Trophoblast cell (in vitro differentiated cells and primary cell): ENCODE measurements around the gene C9orf72.
A peak's percentile ranks its signal among the peaks of the same experiment; 100 is the strongest.
"Not testable (repeated sequence)": the region's sequence is repeated elsewhere in the genome, so short reads cannot be mapped to it uniquely, and the experiment has no call there.

Experiments
- DNase-seq, 2 donors: peaks; one replicate each; pipeline ENCODE4 v3.0.0-alpha.2; 2016
- H2AFZ ChIP-seq: 2 replicates; pipeline ENCODE4 v1.6.1; 2013; ENCODE audit warnings: low read length, moderate library complexity, mild to moderate bottlenecking; ENCODE audit not compliant: insufficient read depth, poor library complexity
- H2AK5ac ChIP-seq: 2 replicates; pipeline ENCODE4 v1.6.1; 2013; ENCODE audit warnings: mild to moderate bottlenecking, low read length
- H2BK120ac ChIP-seq: 2 replicates; pipeline ENCODE4 v1.6.1; 2013; ENCODE audit warnings: low read length, mild to moderate bottlenecking, moderate library complexity; ENCODE audit not compliant: insufficient read depth, poor library complexity
- H2BK12ac ChIP-seq: 2 replicates; pipeline ENCODE4 v1.6.1; 2013; ENCODE audit warnings: mild to moderate bottlenecking, low read length, moderate library complexity
- H2BK5ac ChIP-seq: 2 replicates; pipeline ENCODE4 v1.6.1; 2013; ENCODE audit warnings: low read length, low read depth, moderate library complexity, mild to moderate bottlenecking; ENCODE audit not compliant: poor library complexity
- H3K14ac ChIP-seq: 2 replicates; pipeline ENCODE4 v1.6.1; 2013; ENCODE audit warnings: mild to moderate bottlenecking, low read length
- H3K18ac ChIP-seq: 2 replicates; pipeline ENCODE4 v1.6.1; 2013; ENCODE audit warnings: mild to moderate bottlenecking, low read length
- H3K23ac ChIP-seq: 2 replicates; pipeline ENCODE4 v1.6.1; 2013; ENCODE audit warnings: low read length
- H3K27ac ChIP-seq: 2 replicates; pipeline ENCODE4 v1.5.1; 2013; ENCODE audit warnings: low read depth, mild to moderate bottlenecking, inconsistent platforms, low read length, moderate library complexity
- H3K27me3 ChIP-seq: 2 replicates; pipeline ENCODE4 v1.6.1; 2013; ENCODE audit warnings: inconsistent platforms, mild to moderate bottlenecking, low read length, moderate library complexity; ENCODE audit not compliant: insufficient read depth
- H3K36me3 ChIP-seq, 2 experiments: 1 replicate in 1 of 2; 2 replicates in 1 of 2; pipeline ENCODE4 v1.6.1; 2013; ENCODE audit warnings: low read length in 2 of 2, mild to moderate bottlenecking in 2 of 2, moderate library complexity in 1 of 2; ENCODE audit not compliant: insufficient read depth in 2 of 2, control insufficient read depth in 1 of 2
- H3K4ac ChIP-seq: 2 replicates; pipeline ENCODE4 v1.6.1; 2013; ENCODE audit warnings: low read depth, mild to moderate bottlenecking, low read length, moderate library complexity
- H3K4me1 ChIP-seq, 2 experiments: 1 replicate in 1 of 2; 2 replicates in 1 of 2; pipeline ENCODE4 v1.6.1; 2013; ENCODE audit warnings: low read length in 2 of 2, mild to moderate bottlenecking in 2 of 2, moderate library complexity in 1 of 2; ENCODE audit not compliant: insufficient read depth in 2 of 2, control insufficient read depth in 1 of 2
- H3K4me2 ChIP-seq: 2 replicates; pipeline ENCODE4 v1.6.1; 2013; ENCODE audit warnings: inconsistent platforms, mild to moderate bottlenecking, low read length, moderate library complexity
- H3K4me3 ChIP-seq: 2 replicates; pipeline ENCODE4 v1.5.1; 2013; ENCODE audit warnings: mild to moderate bottlenecking, low read depth, low read length, inconsistent platforms
- H3K79me1 ChIP-seq: one replicate; pipeline ENCODE4 v1.6.1; 2013; ENCODE audit warnings: low read length
- H3K79me2 ChIP-seq: 2 replicates; pipeline ENCODE4 v1.6.1; 2013; ENCODE audit warnings: low read length, mild to moderate bottlenecking; ENCODE audit not compliant: control insufficient read depth, insufficient read depth, poor library complexity
- H3K9ac ChIP-seq: 2 replicates; pipeline ENCODE4 v1.6.1; 2013; ENCODE audit warnings: mild to moderate bottlenecking, low read length
- H3K9me3 ChIP-seq: 2 replicates; pipeline ENCODE4 v1.6.1; 2013; ENCODE audit warnings: low read depth, mild to moderate bottlenecking, control low read depth, inconsistent platforms, low read length; ENCODE audit not compliant: insufficient read depth
- H4K12ac ChIP-seq: 2 replicates; pipeline ENCODE4 v1.6.1; 2013; ENCODE audit warnings: low read depth, mild to moderate bottlenecking, low read length, moderate library complexity
- H4K8ac ChIP-seq: 2 replicates; pipeline ENCODE4 v1.6.1; 2013; ENCODE audit warnings: low read depth, mild to moderate bottlenecking, low read length, moderate library complexity
- H4K91ac ChIP-seq: one replicate; pipeline ENCODE4 v1.6.1; 2013; ENCODE audit warnings: low read depth, mild to moderate bottlenecking, low read length, moderate library complexity
- WGBS: extraction: QIAGEN DNeasy Blood & Tissue Kit; methylation state at CpG from one replicate; pipeline ENCODE4 v1.1.7; 2013; ENCODE audit warnings: missing lambda C conversion rate; ENCODE audit not compliant: insufficient read length, insufficient coverage; ENCODE audit errors: extremely low coverage; 5-methylcytosine and 5-hydroxymethylcytosine counted together

Gene C9orf72

DNA sequence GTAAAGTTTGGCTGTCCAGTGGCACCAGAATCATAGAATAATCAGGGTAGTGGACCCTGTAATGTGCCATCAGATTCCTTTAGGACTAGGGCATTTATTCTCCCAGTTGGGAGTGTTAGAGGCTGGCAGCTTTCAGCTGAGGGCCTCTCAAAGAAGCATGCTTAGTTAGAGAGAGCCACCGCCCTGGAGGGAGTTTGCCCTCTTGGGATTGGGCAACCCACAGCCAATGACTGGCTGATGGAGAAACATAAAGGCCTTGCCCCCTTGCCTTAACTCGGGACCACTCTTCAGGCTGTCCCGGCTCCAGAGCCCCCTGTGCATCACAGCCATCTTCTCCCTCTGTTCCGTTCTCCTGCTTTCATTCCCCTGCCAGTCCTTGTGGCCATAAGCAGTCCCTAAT is 69.7 kb downstream of the C9orf72 start:
- DNase-seq: no peak
- H3K14ac ChIP-seq: no peak overlapping the region
- no peak overlapping the region for H3K4me2 ChIP-seq
- H2BK120ac ChIP-seq: no peak overlapping the region
- no peak overlapping the region for H2BK5ac ChIP-seq
- H3K27me3 ChIP-seq: no peaks in the 10 kb centered on the region
- H3K9ac ChIP-seq: no peak overlapping the region
- H3K79me2 ChIP-seq: peaks cover 1% of the 10 kb centered on the region
- WGBS: no CpG with 5 or more reads among the region's 4 CpGs
- H4K8ac ChIP-seq: no peak overlapping the region
- no peak overlapping the region for H4K12ac ChIP-seq
- no peaks in the 10 kb centered on the region for H3K79me1 ChIP-seq
- H3K4me3 ChIP-seq: no peak overlapping the region
- H3K18ac ChIP-seq: no peak overlapping the region
- no peak overlapping the region for H2AFZ ChIP-seq
- H2BK12ac ChIP-seq: no peak overlapping the region
- no peak overlapping the region for H3K4ac ChIP-seq
- H2AK5ac ChIP-seq: no peak overlapping the region
- H3K4me1 ChIP-seq: peaks cover 0 to 4% of the 10 kb centered on the region in 2 experiments
- no peak overlapping the region for H3K23ac ChIP-seq
- peaks cover 0 to 5% of the 10 kb centered on the region in 2 experiments for H3K36me3 ChIP-seq
- no peak overlapping the region for H3K27ac ChIP-seq
- H3K9me3 ChIP-seq: peaks cover 4% of the 10 kb centered on the region
- H4K91ac ChIP-seq: no peak overlapping the region

DNA sequence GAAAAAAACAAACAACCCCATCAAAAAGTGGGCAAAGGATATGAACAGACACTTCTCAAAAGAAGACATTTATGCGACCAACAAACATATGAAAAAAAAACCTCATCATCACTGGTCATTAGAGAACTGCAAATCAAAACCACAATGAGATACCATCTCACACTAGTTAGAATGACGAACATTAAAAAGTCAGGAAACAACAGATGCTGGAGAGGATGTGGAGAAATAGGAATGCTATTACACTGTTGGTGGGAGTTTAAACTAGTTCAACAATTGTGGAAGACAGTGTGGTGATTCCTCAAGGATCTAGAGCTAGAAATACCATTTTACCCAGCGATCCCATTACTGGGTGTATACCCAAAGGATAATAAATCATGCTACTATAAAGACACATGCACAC is 72.4 kb downstream of the C9orf72 start:
- H4K91ac ChIP-seq, H3K9me3 ChIP-seq, H2AFZ ChIP-seq, H3K4ac ChIP-seq, DNase-seq, H3K4me3 ChIP-seq, H2BK12ac ChIP-seq, H3K27me3 ChIP-seq, H3K18ac ChIP-seq, H3K4me2 ChIP-seq, H3K4me1 ChIP-seq, H2BK120ac ChIP-seq, H3K27ac ChIP-seq, H3K9ac ChIP-seq, H3K36me3 ChIP-seq, H4K8ac ChIP-seq, H4K12ac ChIP-seq, H3K79me1 ChIP-seq, H2BK5ac ChIP-seq, H3K23ac ChIP-seq, H3K14ac ChIP-seq, H2AK5ac ChIP-seq, H3K79me2 ChIP-seq: not testable (repeated sequence)
- WGBS: no CpG with 5 or more reads among the region's 3 CpGs

DNA sequence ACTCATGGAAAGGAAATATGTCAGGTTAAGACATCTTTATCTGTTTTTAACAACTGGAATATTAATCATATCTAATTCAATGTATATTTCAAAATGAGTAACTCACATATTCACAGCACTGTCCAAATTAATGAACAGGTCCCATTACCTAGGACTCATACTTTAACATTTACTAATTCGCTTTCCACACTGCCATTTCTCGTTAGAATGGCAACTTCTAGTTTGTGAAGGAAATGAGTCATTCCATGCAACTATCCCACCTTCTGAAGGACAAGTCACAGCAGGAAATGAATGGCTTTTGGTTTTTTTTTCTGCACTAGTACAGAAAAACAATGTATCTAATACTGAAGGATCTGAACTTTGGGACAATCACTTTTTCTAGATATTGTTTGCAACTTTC is 73.8 kb downstream of the C9orf72 start:
- H3K23ac ChIP-seq: no peak overlapping the region
- H2BK120ac ChIP-seq: no peak overlapping the region
- H2AK5ac ChIP-seq: no peak overlapping the region
- H3K9me3 ChIP-seq: no peaks in the 10 kb centered on the region
- peaks cover 2 to 4% of the 10 kb centered on the region in 2 experiments for H3K4me1 ChIP-seq
- H4K8ac ChIP-seq: no peak overlapping the region
- no peak overlapping the region for H3K9ac ChIP-seq
- no peak overlapping the region for H3K27ac ChIP-seq
- no CpG with 5 or more reads among the region's 2 CpGs for WGBS
- H3K36me3 ChIP-seq: no peaks in the 10 kb centered on the region
- H4K91ac ChIP-seq: no peak overlapping the region
- no peak overlapping the region for H2BK5ac ChIP-seq
- no peak overlapping the region for H3K4me3 ChIP-seq
- no peak overlapping the region for H3K14ac ChIP-seq
- H2AFZ ChIP-seq: no peak overlapping the region
- H3K27me3 ChIP-seq: no peaks in the 10 kb centered on the region
- no peak overlapping the region for H3K4me2 ChIP-seq
- no peak overlapping the region for H3K18ac ChIP-seq
- H4K12ac ChIP-seq: no peak overlapping the region
- no peaks in the 10 kb centered on the region for H3K79me1 ChIP-seq
- no peak overlapping the region for H3K4ac ChIP-seq
- H2BK12ac ChIP-seq: no peak overlapping the region
- peaks cover 1% of the 10 kb centered on the region for H3K79me2 ChIP-seq
- peak in 1 of 2 donors; percentile 37 for DNase-seq

DNA sequence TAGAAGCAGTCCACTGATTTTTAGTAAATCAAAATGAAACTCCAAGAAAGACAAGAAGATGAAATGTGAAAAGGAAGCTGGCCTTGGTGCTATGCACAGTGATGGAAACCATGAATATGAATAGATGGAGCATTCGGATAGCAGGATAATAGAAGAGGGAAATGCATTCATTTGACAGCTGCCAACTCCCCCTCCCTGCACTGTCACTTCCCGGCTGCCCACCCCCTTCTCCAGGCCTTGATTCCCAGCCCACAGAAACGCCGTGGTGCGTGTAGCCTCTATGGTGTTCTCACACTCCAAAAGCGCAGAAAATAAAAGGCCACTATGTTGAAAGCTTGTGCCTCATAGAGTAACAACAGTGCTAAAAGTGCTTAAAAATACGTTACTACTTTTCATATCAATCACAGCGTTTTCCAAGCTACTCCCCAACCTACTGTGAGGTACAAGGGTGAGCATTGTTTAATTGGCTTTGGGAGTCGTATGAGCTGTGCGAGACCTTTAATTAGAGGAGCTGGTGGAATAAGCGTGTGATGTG is 75.3 kb downstream of the C9orf72 start:
- Histone ChIP-seq H3K4me1 (peaks cover 2 to 4% of the 10 kb centered on the region in 2 experiments), H3K9ac (no peak overlapping the region), H2AFZ (no peak overlapping the region), H3K4me3 (no peak overlapping the region), H3K27ac (no peak overlapping the region), H3K4me2 (no peak overlapping the region), H3K79me1 (no peaks in the 10 kb centered on the region), H3K14ac (no peak overlapping the region), H4K12ac (no peak overlapping the region), H4K8ac (no peak overlapping the region), H4K91ac (no peak overlapping the region), H3K36me3 (no peaks in the 10 kb centered on the region), H3K79me2 (peaks cover 1% of the 10 kb centered on the region), H3K27me3 (no peaks in the 10 kb centered on the region), H2AK5ac (no peak overlapping the region), H2BK5ac (no peak overlapping the region), H2BK120ac (no peak overlapping the region), H3K9me3 (no peaks in the 10 kb centered on the region), H3K18ac (no peak overlapping the region), H3K4ac (peak overlapping the region; percentile 29), H3K23ac (no peak overlapping the region), H2BK12ac (no peak overlapping the region)
- 100% methylated on average over 3 of the region's 11 CpGs for WGBS
- DNase-seq: no peak
